HepG2 (cell line): Measurements from ENCODE around the gene RNMT. TPM values are rescaled to one million over a fixed set of nuclear protein-coding genes. Genes with fewer than 3 reads are reported as not detected.

Experiments used
- ATAC-seq: fragments of 200-7000 bp; cut with Tn5 transposase; 3 replicates; pipeline ENCODE4 v1.9.1; 2020; ENCODE audit warnings: mild to moderate bottlenecking, moderate library complexity
- BruUV-seq: library from RNA; stranded (reverse); fragments of 400-500 nt; replicated peaks from 2 replicates; lab custom pipeline; 2021; lab: Mats Ljungman, UMichigan
- CTCF ChIA-PET: fragments of 300-600 bp; formaldehyde crosslinking; extraction: SDS; loops from one replicate; lab custom pipeline; 2021; ENCODE audit warnings: low total read pairs, inconsistent platforms, low intra/inter-chr PET ratio; lab: Yijun Ruan, JAX
- POLR2A ChIA-PET: fragments of 350-600 bp; sonication (Branson Sonifier 250); formaldehyde crosslinking; loops from one replicate; lab custom pipeline; 2020; ENCODE audit warnings: antibody characterized with exemption, inconsistent platforms; lab: Yijun Ruan, JAX
- DNase-seq: peaks from one replicate; pipeline ENCODE4 v3.0.0-alpha.2; 2015; ENCODE audit warnings: low spot score
- FAIRE-seq: peaks from 3 replicates; lab custom pipeline; 2011; peaks lifted over from hg19 to GRCh38; lab: Jason Lieb, UNC
- H2AFZ ChIP-seq: one replicate; pipeline ENCODE4 v1.6.1; 2011; ENCODE audit warnings: low read length, inconsistent platforms
- H3K27ac ChIP-seq: fragments of 300-600 bp; 3 replicates; pipeline ENCODE4 v1.8.0; 2011; ENCODE audit warnings: mixed run types, mild to moderate bottlenecking, mixed read lengths, low read length, inconsistent platforms; ENCODE audit not compliant: insufficient read depth; ENCODE audit errors: extremely low read length
- H3K27me3 ChIP-seq, 2 experiments: fragments of 200-600 bp in 1 of 2; 2 replicates in 1 of 2; 3 replicates in 1 of 2; pipeline versions ENCODE4 v1.6.0 to v1.8.0; 2011; ENCODE audit warnings: low read length in 2 of 2, mild to moderate bottlenecking in 2 of 2, moderate library complexity in 2 of 2, inconsistent platforms in 1 of 2; ENCODE audit not compliant: insufficient read depth in 2 of 2, control insufficient read depth in 1 of 2
- H3K36me3 ChIP-seq, 2 experiments: fragments of 200-600 bp in 1 of 2; replicated peaks in 1 of 2; 2 replicates in 1 of 2; 3 replicates in 1 of 2; pipeline versions ENCODE4 v1.5.1 to v1.8.0; 2011; ENCODE audit warnings: low read length in 2 of 2, inconsistent platforms in 1 of 2; ENCODE audit not compliant: insufficient read depth in 2 of 2, control insufficient read depth in 1 of 2
- H3K4me1 ChIP-seq: 2 replicates; pipeline ENCODE4 v1.5.1; 2012; ENCODE audit warnings: low read length, inconsistent platforms; ENCODE audit not compliant: insufficient read depth
- H3K4me2 ChIP-seq: 2 replicates; pipeline ENCODE4 v1.6.0; 2011; ENCODE audit warnings: low read depth, low read length, inconsistent platforms
- H3K4me3 ChIP-seq, 3 experiments: fragments of 200-600 bp in 1 of 3; sonication (generic), shearing (Covaris generic) in 1 of 3; replicated peaks in 1 of 3; 2 replicates each; pipeline ENCODE4 v1.5.1; 2011 to 2016; ENCODE audit warnings: low read length in 3 of 3, inconsistent platforms in 2 of 3, low read depth in 2 of 3, mild to moderate bottlenecking in 2 of 3, control low read depth in 1 of 3, mixed read lengths in 1 of 3; ENCODE audit not compliant: insufficient read depth in 1 of 3
- H3K79me2 ChIP-seq: one replicate; pipeline ENCODE4 v1.6.1; 2011; ENCODE audit warnings: low read length, inconsistent platforms; ENCODE audit not compliant: insufficient read depth
- H3K9ac ChIP-seq: 2 replicates; pipeline ENCODE4 v1.6.0; 2011; ENCODE audit warnings: mild to moderate bottlenecking, low read depth, low read length, inconsistent platforms; ENCODE audit not compliant: insufficient read depth
- H3K9me3 ChIP-seq: 2 replicates; pipeline ENCODE4 v1.5.1; 2012; ENCODE audit warnings: mild to moderate bottlenecking, low read length
- H4K20me1 ChIP-seq: 2 replicates; pipeline ENCODE4 v1.6.0; 2011; ENCODE audit warnings: inconsistent platforms, mild to moderate bottlenecking, low read length, moderate library complexity; ENCODE audit not compliant: insufficient read depth
- ATF1 ChIP-seq: IDR thresholded peaks from 2 replicates; pipeline ENCODE4 v1.6.1; 2016; ENCODE audit warnings: mild to moderate bottlenecking, control low read depth
- EEA1 ChIP-seq: sonication (generic); formaldehyde crosslinking; IDR thresholded peaks from 2 replicates; pipeline ENCODE4 v1.5.1; 2020; ENCODE audit warnings: mild to moderate bottlenecking, missing genetic modification reagents, borderline replicate concordance
- GABPA ChIP-seq, 2 experiments: IDR thresholded peaks; 2 replicates each; pipeline ENCODE4 v1.6.1; 2011 to 2016; ENCODE audit warnings: low read depth in 2 of 2, low read length in 1 of 2, missing biosample characterization in 1 of 2, missing genetic modification characterization in 1 of 2
- GATAD1 ChIP-seq: IDR thresholded peaks from 2 replicates; pipeline ENCODE4 v1.6.1; 2016; ENCODE audit warnings: missing genetic modification reagents, missing compliant biosample characterization
- POGZ ChIP-seq: sonication (generic); formaldehyde crosslinking; IDR thresholded peaks from 2 replicates; pipeline ENCODE4 v1.4.0; 2020; ENCODE audit warnings: mild to moderate bottlenecking, missing genetic modification reagents
- ZBTB7B ChIP-seq: sonication (generic); formaldehyde crosslinking; IDR thresholded peaks from 2 replicates; pipeline ENCODE4 v1.4.0; 2020; ENCODE audit warnings: missing genetic modification reagents
- ZFX ChIP-seq: sonication (generic); formaldehyde crosslinking; IDR thresholded peaks from 2 replicates; pipeline ENCODE4 v1.4.0; 2020; ENCODE audit warnings: mild to moderate bottlenecking, low read depth, missing genetic modification reagents, moderate library complexity
- ZNF644 ChIP-seq: IDR thresholded peaks from 2 replicates; pipeline ENCODE4 v1.6.1; 2016; ENCODE audit warnings: low read depth
- ZNF687 ChIP-seq: sonication (generic); formaldehyde crosslinking; IDR thresholded peaks from 2 replicates; pipeline ENCODE4 v1.5.1; 2020; ENCODE audit warnings: mild to moderate bottlenecking, missing genetic modification reagents, moderate library complexity
- ZNF709 ChIP-seq: sonication (generic); formaldehyde crosslinking; IDR thresholded peaks from 2 replicates; pipeline ENCODE4 v1.5.0; 2020; ENCODE audit warnings: mild to moderate bottlenecking, missing genetic modification reagents
- ZNF768 ChIP-seq: sonication (generic); formaldehyde crosslinking; IDR thresholded peaks from 2 replicates; pipeline ENCODE4 v1.4.0; 2020; ENCODE audit warnings: missing genetic modification reagents
- ZSCAN30 ChIP-seq: sonication (generic); formaldehyde crosslinking; IDR thresholded peaks from 2 replicates; pipeline ENCODE4 v1.5.0; 2020; ENCODE audit warnings: mild to moderate bottlenecking, missing genetic modification reagents
- WGBS: methylation state at CpG from one replicate; pipeline ENCODE4 v1.1.6; 2017; ENCODE audit warnings: low lambda C conversion rate; 5-methylcytosine and 5-hydroxymethylcytosine counted together
- in situ Hi-C: cut with HindIII; loops from 2 replicates; pipeline ENCODE4 v1.10.0; 2017; ENCODE audit warnings: low pct_unique_long_range_greater_than_20kb; ENCODE audit not compliant: extremely low pct_ligation_motif_present
- intact Hi-C: fragments of 100-400 bp; cut with micrococcal nuclease; formaldehyde crosslinking; loops from one replicate; pipeline ENCODE4 v1.10.0; 2022; ENCODE audit not compliant: unreplicated experiment
- polyA plus RNA-seq, 8 experiments: library from polyadenylated mRNA; depleted of rRNA in 3 of 8; stranded (reverse) in 7 of 8; unstranded in 1 of 8; fragments of >200 nt; fragmentation: Illumina TruSeq in 4 of 8; extraction: Trizol in 4 of 8; gene quantifications; 2 replicates each; pipeline versions ENCODE4 v1.2.1 to v1.2.3, GENCODE V29; 2011 to 2016; ENCODE audit warnings: low read depth in 4 of 8, missing spikeins in 1 of 8, mixed read lengths in 1 of 8; ENCODE audit not compliant: insufficient read depth in 1 of 8
- total RNA-seq, 5 experiments: library from RNA; depleted of rRNA; stranded (reverse); fragments of >200 nt; fragmentation: Illumina TruSeq; extraction: Trizol; gene quantifications; 2 replicates each; pipeline ENCODE4 v1.2.3, GENCODE V29; 2016; ENCODE audit warnings: low read depth in 1 of 5
- TF ChIP-seq, protein P1 (sequence below): IDR thresholded peaks from 2 replicates; pipeline ENCODE4 v1.6.1; 2016; ENCODE audit warnings: low read depth
- TF ChIP-seq, protein P2 (sequence below): sonication (generic); formaldehyde crosslinking; IDR thresholded peaks from 2 replicates; pipeline ENCODE4 v1.4.0; 2020; ENCODE audit warnings: missing genetic modification reagents
- TF ChIP-seq, protein P3 (sequence below): sonication (generic); formaldehyde crosslinking; IDR thresholded peaks from 2 replicates; pipeline ENCODE4 v1.5.0; 2020; ENCODE audit warnings: missing genetic modification reagents

The RNMT gene
- total and polyA plus RNA-seq, 2 of the 13 experiments (the other 11 are each of a cell fraction or from before 2014, with no cell fraction given), result 22.9 to 24.4 TPM

- H3K4me2 ChIP-seq, result peak overlapping the region; percentile 69
- no peak for FAIRE-seq
- peak overlapping the region; percentile 81 for H2AFZ ChIP-seq
- 0 out of 2 replicates have a peak overlapping the region, but pooled peaks have one; percentile 32 for H3K9ac ChIP-seq
- H3K27ac ChIP-seq, result no peak overlapping the region
- POLR2A ChIA-PET, result no interaction called here
- no TSS peak for BruUV-seq
- H3K4me3 ChIP-seq, result peak overlapping the region; percentile 53 to 63 (median 57)
- no peaks in the 10 kb centered on the region for H4K20me1 ChIP-seq
- ATAC-seq, result peak; percentile 61
- intact Hi-C loops, result no loop called here
- CTCF ChIA-PET, result no interaction called here
- H3K36me3 ChIP-seq, result no peaks in the 10 kb centered on the region
- 41% methylated on average over 6 of the region's 14 CpGs for WGBS
- in situ Hi-C loops, result loop anchor here (25.0 kb wide), 1 partner anchor 234 kb away; no protein-coding TSS in a partner anchor
- DNase-seq, result no peak
- peaks cover 9% of the 10 kb centered on the region for H3K4me1 ChIP-seq
- H3K79me2 ChIP-seq, result no peaks in the 10 kb centered on the region
- no peaks in the 10 kb centered on the region for H3K9me3 ChIP-seq
- H3K27me3 ChIP-seq, result peaks cover 0 to 14% of the 10 kb centered on the region in 2 experiments; a peak in 2 of 5 replicates
- TF ChIP-seq EEA1, result no peak
- no peak for TF ChIP-seq ZNF709 (CRISPR knock-in tag)
- TF ChIP-seq, protein P1, sequence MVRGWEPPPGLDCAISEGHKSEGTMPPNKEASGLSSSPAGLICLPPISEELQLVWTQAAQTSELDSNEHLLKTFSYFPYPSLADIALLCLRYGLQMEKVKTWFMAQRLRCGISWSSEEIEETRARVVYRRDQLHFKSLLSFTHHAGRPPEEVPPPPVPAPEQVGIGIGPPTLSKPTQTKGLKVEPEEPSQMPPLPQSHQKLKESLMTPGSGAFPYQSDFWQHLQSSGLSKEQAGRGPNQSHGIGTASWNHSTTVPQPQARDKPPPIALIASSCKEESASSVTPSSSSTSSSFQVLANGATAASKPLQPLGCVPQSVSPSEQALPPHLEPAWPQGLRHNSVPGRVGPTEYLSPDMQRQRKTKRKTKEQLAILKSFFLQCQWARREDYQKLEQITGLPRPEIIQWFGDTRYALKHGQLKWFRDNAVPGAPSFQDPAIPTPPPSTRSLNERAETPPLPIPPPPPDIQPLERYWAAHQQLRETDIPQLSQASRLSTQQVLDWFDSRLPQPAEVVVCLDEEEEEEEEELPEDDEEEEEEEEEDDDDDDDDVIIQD (CRISPR knock-in tag), result 0 out of 2 replicates have a peak, but pooled peaks have one; percentile 15
- 0 out of 2 replicates have a peak, but pooled peaks have one; percentile 27 for TF ChIP-seq ZFX (CRISPR knock-in tag)
- TF ChIP-seq GABPA (IDR thresholded peaks at IDR 0.05; ENCODE audit: low read depth, low read length), result no peak
- TF ChIP-seq GABPA (CRISPR knock-in tag; IDR thresholded peaks at IDR 0.05; ENCODE audit: low read depth), result 0 out of 2 replicates have a peak, but pooled peaks have one; percentile 23
- TF ChIP-seq ZNF644, result peak; percentile 47; the same call in 1 of the 2 replicates
- no peak for TF ChIP-seq ZSCAN30
- TF ChIP-seq, protein P2, sequence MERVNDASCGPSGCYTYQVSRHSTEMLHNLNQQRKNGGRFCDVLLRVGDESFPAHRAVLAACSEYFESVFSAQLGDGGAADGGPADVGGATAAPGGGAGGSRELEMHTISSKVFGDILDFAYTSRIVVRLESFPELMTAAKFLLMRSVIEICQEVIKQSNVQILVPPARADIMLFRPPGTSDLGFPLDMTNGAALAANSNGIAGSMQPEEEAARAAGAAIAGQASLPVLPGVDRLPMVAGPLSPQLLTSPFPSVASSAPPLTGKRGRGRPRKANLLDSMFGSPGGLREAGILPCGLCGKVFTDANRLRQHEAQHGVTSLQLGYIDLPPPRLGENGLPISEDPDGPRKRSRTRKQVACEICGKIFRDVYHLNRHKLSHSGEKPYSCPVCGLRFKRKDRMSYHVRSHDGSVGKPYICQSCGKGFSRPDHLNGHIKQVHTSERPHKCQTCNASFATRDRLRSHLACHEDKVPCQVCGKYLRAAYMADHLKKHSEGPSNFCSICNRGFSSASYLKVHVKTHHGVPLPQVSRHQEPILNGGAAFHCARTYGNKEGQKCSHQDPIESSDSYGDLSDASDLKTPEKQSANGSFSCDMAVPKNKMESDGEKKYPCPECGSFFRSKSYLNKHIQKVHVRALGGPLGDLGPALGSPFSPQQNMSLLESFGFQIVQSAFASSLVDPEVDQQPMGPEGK, result no peak
- TF ChIP-seq ZNF768 (CRISPR knock-in tag), result peak; percentile 34; the same call in 1 of the 2 replicates
- TF ChIP-seq ZBTB7B (CRISPR knock-in tag), result peak; percentile 88
- TF ChIP-seq ZNF687 (CRISPR knock-in tag), result peak; percentile 29; the same call in 1 of the 2 replicates
- TF ChIP-seq, protein P3, sequence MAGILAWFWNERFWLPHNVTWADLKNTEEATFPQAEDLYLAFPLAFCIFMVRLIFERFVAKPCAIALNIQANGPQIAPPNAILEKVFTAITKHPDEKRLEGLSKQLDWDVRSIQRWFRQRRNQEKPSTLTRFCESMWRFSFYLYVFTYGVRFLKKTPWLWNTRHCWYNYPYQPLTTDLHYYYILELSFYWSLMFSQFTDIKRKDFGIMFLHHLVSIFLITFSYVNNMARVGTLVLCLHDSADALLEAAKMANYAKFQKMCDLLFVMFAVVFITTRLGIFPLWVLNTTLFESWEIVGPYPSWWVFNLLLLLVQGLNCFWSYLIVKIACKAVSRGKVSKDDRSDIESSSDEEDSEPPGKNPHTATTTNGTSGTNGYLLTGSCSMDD (CRISPR knock-in tag), result no peak
- 0 out of 2 replicates have a peak, but pooled peaks have one; percentile 26 for TF ChIP-seq POGZ (CRISPR knock-in tag)
- TF ChIP-seq GATAD1 (CRISPR knock-in tag), result 0 out of 2 replicates have a peak, but pooled peaks have one; percentile 49
- TF ChIP-seq ATF1 (CRISPR knock-in tag), result no peak
Measured at GRCh38 chr18:13796515-13796914, 70.0 kb downstream of the RNMT start.
